Smooth muscle cell (in vitro differentiated cells): Measurements from ENCODE around the gene SUPT20H. TPM values are rescaled to one million over a fixed set of nuclear protein-coding genes. Genes with fewer than 3 reads are reported as not detected.
"Not testable (repeated sequence)": the region's sequence is repeated elsewhere in the genome, so short reads cannot be mapped to it uniquely, and the experiment has no call there.

Experiments used
- DNase-seq: peaks from one replicate; lab custom pipeline; 2025; ENCODE audit not compliant: unreplicated experiment; lab: John Stamatoyannopoulos, UW
- H2AFZ ChIP-seq: fragments of 200-600 bp; sonication (generic); 2 replicates; pipeline ENCODE4 v1.6.0; 2016; ENCODE audit warnings: antibody characterized with exemption, low read depth, mild to moderate bottlenecking
- H3F3A ChIP-seq: fragments of 200-600 bp; sonication (generic); 2 replicates; pipeline ENCODE4 v1.6.0; 2017; ENCODE audit warnings: antibody characterized with exemption, low read depth
- H3K27ac ChIP-seq: fragments of 200-600 bp; sonication (generic); 2 replicates; pipeline ENCODE4 v1.5.1; 2016; ENCODE audit warnings: low read depth, mild to moderate bottlenecking
- H3K27me3 ChIP-seq: fragments of 200-600 bp; sonication (generic); 2 replicates; pipeline ENCODE4 v1.6.1; 2016; ENCODE audit warnings: low read depth, mild to moderate bottlenecking
- H3K36me3 ChIP-seq: fragments of 200-600 bp; sonication (generic); 2 replicates; pipeline ENCODE4 v1.5.1; 2016; ENCODE audit warnings: low read depth
- H3K4me1 ChIP-seq: fragments of 200-600 bp; sonication (generic); 2 replicates; pipeline ENCODE4 v1.5.1; 2016; ENCODE audit warnings: low read depth
- H3K4me2 ChIP-seq: fragments of 200-600 bp; sonication (generic); 2 replicates; pipeline ENCODE4 v1.6.0; 2016; ENCODE audit warnings: mild to moderate bottlenecking
- H3K4me3 ChIP-seq: fragments of 200-600 bp; sonication (generic); 2 replicates; pipeline ENCODE4 v1.5.1; 2016; ENCODE audit warnings: mild to moderate bottlenecking
- H3K79me2 ChIP-seq: fragments of 200-600 bp; sonication (generic); 2 replicates; pipeline ENCODE4 v1.6.0; 2016; ENCODE audit warnings: low read depth, mild to moderate bottlenecking
- H3K9ac ChIP-seq: fragments of 200-600 bp; sonication (generic); 2 replicates; pipeline ENCODE4 v1.6.0; 2016; ENCODE audit warnings: low read depth
- H3K9me3 ChIP-seq: fragments of 200-600 bp; sonication (generic); replicated peaks from 2 replicates; pipeline ENCODE4 v1.5.1; 2016; ENCODE audit warnings: low read depth
- H4K20me1 ChIP-seq: fragments of 200-600 bp; sonication (generic); 2 replicates; pipeline ENCODE4 v1.6.0; 2016; ENCODE audit warnings: low read depth
- WGBS: methylation state at CpG from one replicate; pipeline ENCODE4 v1.1.7; 2016; ENCODE audit warnings: low lambda C conversion rate; 5-methylcytosine and 5-hydroxymethylcytosine counted together
- polyA plus RNA-seq: library from polyadenylated mRNA; unstranded; fragments of >200 nt; fragmentation: Nextera tagmentation; extraction: Ambion mirVana; gene quantifications from 2 replicates; pipeline ENCODE4 v1.2.1, GENCODE V29; 2016
- total RNA-seq: library from RNA; depleted of rRNA; stranded (reverse); fragments of >200 nt; gene quantifications from 2 replicates; pipeline ENCODE4 v1.2.3, GENCODE V29; 2014
- TF ChIP-seq, protein P1 (sequence below): fragments of 200-600 bp; sonication (generic); IDR thresholded peaks from 2 replicates; pipeline ENCODE4 v1.5.1; 2017; ENCODE audit warnings: borderline replicate concordance, mild to moderate bottlenecking, antibody characterized with exemption; ENCODE audit not compliant: insufficient read depth, poor library complexity, severe bottlenecking

SUPT20H gene
- total and polyA plus RNA-seq, 2 experiments from 2014 or later, result 46.9 to 116 TPM

DNA sequence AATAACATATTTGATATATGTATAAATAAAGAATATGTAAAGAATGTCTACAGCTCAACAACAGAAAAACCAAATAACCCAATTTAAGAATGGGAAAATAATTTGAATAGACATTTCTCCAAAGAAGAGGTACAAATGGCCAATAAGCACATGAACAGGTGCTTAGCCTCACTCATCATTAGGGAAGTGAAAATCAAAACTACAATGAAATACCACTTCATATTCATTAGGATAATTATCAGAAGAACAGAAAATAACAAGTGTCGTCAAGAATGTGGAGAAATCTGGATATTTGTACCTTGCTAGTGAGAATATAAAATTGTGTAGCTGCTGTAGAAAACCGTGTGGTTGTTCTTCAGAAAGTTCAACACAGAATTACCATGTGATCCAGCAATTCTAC is 8.4 kb upstream of the SUPT20H start:
- 84% methylated on average over 2 of the region's 2 CpGs for WGBS
- DNase-seq, result no peak

GRCh38 chr13:37065890-37066526 is 6.5 kb upstream of the SUPT20H start:
- Histone ChIP-seq H3K4me3 (no peak overlapping the region), H3K4me2 (no peak overlapping the region), H3K4me1 (no peaks in the 10 kb centered on the region), H3K27ac (no peak overlapping the region), H3K9ac (no peak overlapping the region), H3K36me3 (no peaks in the 10 kb centered on the region), H3K27me3 (no peaks in the 10 kb centered on the region), H3F3A (no peaks in the 10 kb centered on the region), H4K20me1 (no peaks in the 10 kb centered on the region), H3K9me3 (no peaks in the 10 kb centered on the region), H3K79me2 (no peaks in the 10 kb centered on the region), H2AFZ (no peak overlapping the region)
- TF ChIP-seq, protein P1, sequence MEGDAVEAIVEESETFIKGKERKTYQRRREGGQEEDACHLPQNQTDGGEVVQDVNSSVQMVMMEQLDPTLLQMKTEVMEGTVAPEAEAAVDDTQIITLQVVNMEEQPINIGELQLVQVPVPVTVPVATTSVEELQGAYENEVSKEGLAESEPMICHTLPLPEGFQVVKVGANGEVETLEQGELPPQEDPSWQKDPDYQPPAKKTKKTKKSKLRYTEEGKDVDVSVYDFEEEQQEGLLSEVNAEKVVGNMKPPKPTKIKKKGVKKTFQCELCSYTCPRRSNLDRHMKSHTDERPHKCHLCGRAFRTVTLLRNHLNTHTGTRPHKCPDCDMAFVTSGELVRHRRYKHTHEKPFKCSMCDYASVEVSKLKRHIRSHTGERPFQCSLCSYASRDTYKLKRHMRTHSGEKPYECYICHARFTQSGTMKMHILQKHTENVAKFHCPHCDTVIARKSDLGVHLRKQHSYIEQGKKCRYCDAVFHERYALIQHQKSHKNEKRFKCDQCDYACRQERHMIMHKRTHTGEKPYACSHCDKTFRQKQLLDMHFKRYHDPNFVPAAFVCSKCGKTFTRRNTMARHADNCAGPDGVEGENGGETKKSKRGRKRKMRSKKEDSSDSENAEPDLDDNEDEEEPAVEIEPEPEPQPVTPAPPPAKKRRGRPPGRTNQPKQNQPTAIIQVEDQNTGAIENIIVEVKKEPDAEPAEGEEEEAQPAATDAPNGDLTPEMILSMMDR, result no peak
- no peak for DNase-seq
- 70% methylated on average over 6 of the region's 6 CpGs for WGBS

More for the DNA sequence above, 8.4 kb upstream of the SUPT20H start:
- Histone ChIP-seq H3F3A (no peaks in the 10 kb centered on the region), H3K4me2 (no peak overlapping the region), H3K27me3 (no peaks in the 10 kb centered on the region), H4K20me1 (no peaks in the 10 kb centered on the region), H3K27ac (no peak overlapping the region), H3K9ac (no peak overlapping the region), H3K4me3 (no peak overlapping the region), H3K36me3 (no peaks in the 10 kb centered on the region), H3K4me1 (no peaks in the 10 kb centered on the region), H3K79me2 (no peaks in the 10 kb centered on the region), H3K9me3 (no peaks in the 10 kb centered on the region), H2AFZ (no peak overlapping the region)
- TF ChIP-seq, protein P1, result no peak

- Histone ChIP-seq H3K36me3 (no peaks in the 10 kb centered on the region), H3K4me3 (peak overlapping the region; percentile 75), H3K9ac (peak overlapping the region; percentile 28), H3K27me3 (no peaks in the 10 kb centered on the region), H3K9me3 (no peaks in the 10 kb centered on the region), H3K27ac (no peak overlapping the region), H3K4me1 (no peaks in the 10 kb centered on the region), H3K79me2 (peaks cover 45% of the 10 kb centered on the region), H3F3A (no peaks in the 10 kb centered on the region), H3K4me2 (peak overlapping the region; percentile 79), H2AFZ (peak overlapping the region; percentile 74), H4K20me1 (no peaks in the 10 kb centered on the region)
- TF ChIP-seq, protein P1, result no peak
- 27% methylated on average over 10 of the region's 10 CpGs for WGBS
- DNase-seq, result no peak
Observed at GRCh38 chr13:37059848-37060192, 332 bp upstream of the SUPT20H start.

GRCh38 chr13:37056228-37056627 is 3.3 kb downstream of the SUPT20H start:
- not testable (repeated sequence) for H3K4me2 ChIP-seq, H2AFZ ChIP-seq, H3K27ac ChIP-seq, DNase-seq, H3K27me3 ChIP-seq, H3F3A ChIP-seq, H3K36me3 ChIP-seq, H3K9me3 ChIP-seq, H3K4me3 ChIP-seq, H3K9ac ChIP-seq, H3K4me1 ChIP-seq
- Histone ChIP-seq H4K20me1 (peaks cover 25% of the 10 kb centered on the region), H3K79me2 (peaks cover 78% of the 10 kb centered on the region)
- WGBS, result 93% methylated on average over 2 of the region's 2 CpGs

- H3K79me2 ChIP-seq, result peaks cover 97% of the 10 kb centered on the region
- H3K27me3 ChIP-seq, H3K27ac ChIP-seq, H3K4me2 ChIP-seq, DNase-seq, H3K36me3 ChIP-seq, H3F3A ChIP-seq, H3K4me3 ChIP-seq, H3K9ac ChIP-seq, H2AFZ ChIP-seq, H3K9me3 ChIP-seq, H3K4me1 ChIP-seq: not testable (repeated sequence)
- WGBS, result 96% methylated on average over 3 of the region's 3 CpGs
- peaks cover 56% of the 10 kb centered on the region for H4K20me1 ChIP-seq
Observed at GRCh38 chr13:37053111-37053510, 6.4 kb downstream of the SUPT20H start.
